Right atrium auricular region (tissue), 2 donors: Measurements from ENCODE around the gene MASP1. TPM values are rescaled to one million over a fixed set of nuclear protein-coding genes. Genes with fewer than 3 reads are reported as not detected.

ENCODE experiments used
- DNase-seq: peaks from one replicate; pipeline ENCODE4 v3.0.0-alpha.2; 2019; ENCODE audit warnings: low spot score
- H3K27ac ChIP-seq, 2 donors: fragments of 200-600 bp; sonication (generic); 1 replicate in 1 of 2; 2 replicates in 1 of 2; pipeline ENCODE4 v1.5.1; 2016 to 2019
- H3K27me3 ChIP-seq, 2 donors: fragments of 200-600 bp; sonication (generic); one replicate each; pipeline versions ENCODE4 v1.5.1 to v1.6.0; 2017 to 2019
- H3K36me3 ChIP-seq: fragments of 200-600 bp; sonication (generic); one replicate; pipeline ENCODE4 v1.5.1; 2016
- H3K4me1 ChIP-seq, 2 donors: fragments of 200-600 bp; sonication (generic); one replicate each; pipeline versions ENCODE4 v1.5.1 to v1.6.0; 2017 to 2019
- H3K4me3 ChIP-seq, 2 donors: fragments of 200-600 bp; sonication (generic); 1 replicate in 1 of 2; 2 replicates in 1 of 2; pipeline ENCODE4 v1.5.1; 2017 to 2019; ENCODE audit warnings: mild to moderate bottlenecking in 1 of 2, moderate library complexity in 1 of 2
- H3K9me3 ChIP-seq, 2 donors: fragments of 200-600 bp; sonication (generic); one replicate each; pipeline ENCODE4 v1.5.1; 2019
- total RNA-seq, 2 donors: library from RNA; depleted of rRNA; stranded (reverse); fragments of >200 nt; gene quantifications; one replicate each; pipeline ENCODE4 v1.1.0, GENCODE V29; 2016
- TF ChIP-seq, protein P1 (sequence below), 2 donors: fragments of 200-600 bp; sonication (generic); IDR thresholded peaks; one replicate each; pipeline ENCODE4 v1.5.1; 2019; ENCODE audit warnings: antibody characterized with exemption in 2 of 2

MASP1 gene
- total RNA-seq, 2 donors from 2014 or later, result 26.2 to 27.6 TPM

DNA sequence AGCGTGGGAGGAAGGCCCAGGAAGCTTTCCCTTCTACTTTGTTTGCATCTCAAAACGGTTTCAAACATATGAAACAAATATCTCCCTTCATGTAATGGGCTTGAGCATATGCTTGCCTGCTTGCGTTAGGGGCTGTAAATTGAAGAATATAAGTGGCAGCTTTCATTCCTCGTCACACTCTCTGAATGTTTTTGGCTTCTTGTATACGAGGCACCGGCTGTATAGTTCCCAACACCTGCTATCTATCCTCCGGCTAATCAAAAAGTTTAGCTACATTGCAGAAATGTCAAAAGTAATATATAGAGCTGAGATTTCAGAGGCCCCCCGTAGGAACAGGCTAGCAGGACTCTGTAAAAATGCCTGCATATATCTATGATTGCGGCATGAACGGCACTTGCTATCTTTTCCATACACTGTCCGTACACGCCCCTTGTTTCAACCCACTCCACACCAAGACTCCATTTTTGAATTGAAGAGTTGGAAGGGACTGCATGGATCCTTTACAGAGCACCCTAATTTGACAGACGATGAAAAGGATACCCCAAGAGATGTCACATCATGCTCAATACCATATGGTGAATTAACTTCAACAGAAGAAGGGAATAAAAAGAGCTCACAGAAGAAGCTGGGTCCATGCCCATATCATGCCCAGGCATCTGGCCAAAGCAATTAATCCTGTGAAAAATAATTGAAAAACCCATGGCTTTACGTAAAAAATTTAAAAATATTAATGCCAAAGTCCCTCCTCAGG, 2.5 kb downstream of the MASP1 start:
- DNase-seq, result no peak
- Histone ChIP-seq H3K9me3 (no peaks in the 10 kb centered on the region), H3K27ac (no peak overlapping the region), H3K27me3 (no peaks in the 10 kb centered on the region), H3K4me3 (no peak overlapping the region), H3K36me3 (no peaks in the 10 kb centered on the region), H3K4me1 (peaks cover 0 to 25% of the 10 kb centered on the region in 2 donors)
- TF ChIP-seq, protein P1, sequence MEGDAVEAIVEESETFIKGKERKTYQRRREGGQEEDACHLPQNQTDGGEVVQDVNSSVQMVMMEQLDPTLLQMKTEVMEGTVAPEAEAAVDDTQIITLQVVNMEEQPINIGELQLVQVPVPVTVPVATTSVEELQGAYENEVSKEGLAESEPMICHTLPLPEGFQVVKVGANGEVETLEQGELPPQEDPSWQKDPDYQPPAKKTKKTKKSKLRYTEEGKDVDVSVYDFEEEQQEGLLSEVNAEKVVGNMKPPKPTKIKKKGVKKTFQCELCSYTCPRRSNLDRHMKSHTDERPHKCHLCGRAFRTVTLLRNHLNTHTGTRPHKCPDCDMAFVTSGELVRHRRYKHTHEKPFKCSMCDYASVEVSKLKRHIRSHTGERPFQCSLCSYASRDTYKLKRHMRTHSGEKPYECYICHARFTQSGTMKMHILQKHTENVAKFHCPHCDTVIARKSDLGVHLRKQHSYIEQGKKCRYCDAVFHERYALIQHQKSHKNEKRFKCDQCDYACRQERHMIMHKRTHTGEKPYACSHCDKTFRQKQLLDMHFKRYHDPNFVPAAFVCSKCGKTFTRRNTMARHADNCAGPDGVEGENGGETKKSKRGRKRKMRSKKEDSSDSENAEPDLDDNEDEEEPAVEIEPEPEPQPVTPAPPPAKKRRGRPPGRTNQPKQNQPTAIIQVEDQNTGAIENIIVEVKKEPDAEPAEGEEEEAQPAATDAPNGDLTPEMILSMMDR (IDR thresholded peaks at IDR 0.05), result no peak

DNA sequence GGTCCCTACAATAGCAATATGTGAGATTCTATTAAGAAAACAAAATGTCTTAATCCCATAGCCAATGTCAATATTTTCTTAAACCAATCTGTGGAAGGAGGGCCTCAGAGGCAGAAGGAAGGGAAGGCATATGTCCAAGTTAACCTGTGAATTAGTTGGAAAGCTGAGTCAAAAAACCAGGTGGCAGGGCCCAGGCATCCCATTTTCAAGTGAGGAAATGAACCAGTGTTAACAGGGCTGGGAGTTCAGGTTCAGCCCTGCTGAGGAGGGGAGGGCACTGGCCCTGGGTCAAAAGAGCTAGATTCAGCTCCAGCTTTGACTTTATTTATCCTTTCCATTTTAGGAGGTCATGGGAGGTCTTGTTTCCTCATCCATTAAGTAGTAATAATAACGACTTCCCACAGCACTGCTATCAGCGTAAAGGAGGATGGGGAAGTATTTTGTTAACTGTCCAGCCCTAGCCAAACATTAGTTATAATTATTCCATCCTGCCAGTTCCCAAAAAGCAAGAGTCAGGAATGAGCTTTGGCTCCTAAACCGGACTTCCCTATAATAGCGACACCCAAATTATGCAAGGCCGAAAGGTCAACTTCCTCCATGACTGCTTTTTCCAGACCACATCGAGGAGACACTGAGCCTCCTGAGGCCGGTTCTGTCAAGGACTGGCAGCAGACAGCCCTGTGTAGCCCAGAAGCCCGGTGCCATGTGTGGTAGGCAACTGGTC, 3.2 kb downstream of the MASP1 start:
- H3K9me3 ChIP-seq, result no peaks in the 10 kb centered on the region
- H3K27me3 ChIP-seq, result no peaks in the 10 kb centered on the region
- H3K4me3 ChIP-seq, result no peak overlapping the region
- H3K4me1 ChIP-seq, result peaks cover 0 to 19% of the 10 kb centered on the region in 2 donors
- H3K36me3 ChIP-seq, result no peaks in the 10 kb centered on the region
- peak; percentile 71 for DNase-seq
- TF ChIP-seq, protein P1 (IDR thresholded peaks at IDR 0.05), result no peak
- no peak overlapping the region for H3K27ac ChIP-seq

DNA sequence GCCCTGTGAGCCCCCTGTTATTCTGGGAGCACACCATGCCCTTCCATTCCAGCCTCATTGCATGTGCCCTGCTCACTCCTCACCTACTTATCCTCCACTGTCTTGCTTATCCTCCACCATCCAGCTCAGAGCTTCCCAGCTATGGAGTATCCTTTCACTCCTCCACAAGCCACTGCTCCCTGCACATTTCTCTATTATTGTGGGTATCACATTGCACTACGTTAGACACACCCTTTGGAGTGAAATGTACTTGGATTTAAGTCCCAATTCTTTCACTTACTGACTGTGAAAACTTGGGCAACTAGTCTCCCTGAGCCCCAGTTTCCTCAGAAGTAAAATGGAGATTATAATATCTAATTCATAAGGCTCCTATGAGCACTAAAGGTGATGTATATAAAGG, 4.3 kb downstream of the MASP1 start:
- no peak overlapping the region for H3K27ac ChIP-seq
- TF ChIP-seq, protein P1 (IDR thresholded peaks at IDR 0.05), result no peak
- peaks cover 0 to 8% of the 10 kb centered on the region in 2 donors for H3K4me1 ChIP-seq
- H3K9me3 ChIP-seq, result no peaks in the 10 kb centered on the region
- H3K4me3 ChIP-seq, result no peak overlapping the region
- H3K27me3 ChIP-seq, result no peaks in the 10 kb centered on the region
- no peak for DNase-seq
- H3K36me3 ChIP-seq, result no peaks in the 10 kb centered on the region

DNA sequence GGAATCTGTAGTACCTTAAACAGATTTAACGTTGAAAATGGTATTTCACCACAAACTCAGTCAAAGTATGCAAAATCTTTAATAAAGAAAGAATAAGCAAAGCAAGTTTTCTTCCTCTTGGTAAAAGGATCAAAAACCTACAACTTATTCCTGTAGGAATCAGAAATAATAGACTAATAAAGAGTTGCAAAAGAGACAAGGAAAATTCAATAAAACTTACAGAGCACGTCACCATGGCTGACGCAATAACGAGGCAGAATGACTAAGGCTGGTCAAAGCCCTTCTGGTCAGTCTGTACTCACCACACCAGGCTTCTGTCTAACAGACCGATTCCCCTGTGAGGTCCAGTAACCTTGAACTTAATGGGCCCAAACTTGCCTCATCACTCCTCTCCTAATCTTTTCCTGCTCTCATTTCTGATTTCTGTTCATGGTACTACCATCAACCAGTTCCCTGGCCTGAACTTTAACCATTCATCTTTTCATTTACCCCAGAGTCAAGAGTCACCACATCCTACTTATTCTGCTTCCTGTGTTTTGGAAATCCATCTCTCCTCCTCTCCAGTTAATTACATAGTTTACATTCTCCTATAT, 5.0 kb downstream of the MASP1 start:
- no peak for DNase-seq
- no peak overlapping the region for H3K27ac ChIP-seq
- H3K9me3 ChIP-seq, result no peaks in the 10 kb centered on the region
- no peaks in the 10 kb centered on the region for H3K36me3 ChIP-seq
- H3K4me3 ChIP-seq, result no peak overlapping the region
- TF ChIP-seq, protein P1 (IDR thresholded peaks at IDR 0.05), result no peak
- H3K27me3 ChIP-seq, result no peaks in the 10 kb centered on the region
- peaks cover 0 to 4% of the 10 kb centered on the region in 2 donors for H3K4me1 ChIP-seq

DNA sequence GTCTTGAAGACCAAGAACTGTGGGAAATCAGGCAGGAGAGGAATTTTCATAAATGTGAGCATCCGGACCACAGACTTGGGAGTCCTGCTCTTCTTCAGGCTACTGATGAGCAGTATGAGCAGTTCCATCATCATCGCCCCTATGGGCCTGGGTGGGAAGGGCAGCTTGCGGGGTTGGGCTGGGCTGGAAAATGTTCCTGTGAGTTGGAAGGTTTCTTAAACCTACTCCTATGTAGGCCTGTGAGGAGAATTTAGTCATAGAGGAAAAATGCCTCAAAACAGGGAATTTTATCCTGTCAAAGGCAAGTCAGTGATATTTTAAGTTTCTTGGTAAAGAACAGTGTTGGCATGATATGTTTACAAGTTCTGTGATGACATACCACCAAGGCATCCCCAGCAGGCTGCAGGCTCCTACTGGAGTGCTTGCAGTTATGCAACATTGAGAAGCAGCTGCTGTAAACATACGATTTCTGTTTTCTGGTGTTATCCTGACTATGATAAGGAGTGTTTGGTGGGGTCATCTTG, 10.3 kb downstream of the MASP1 start:
- H3K9me3 ChIP-seq, result no peaks in the 10 kb centered on the region
- TF ChIP-seq, protein P1 (IDR thresholded peaks at IDR 0.05), result no peak
- no peaks in the 10 kb centered on the region for H3K27me3 ChIP-seq
- no peaks in the 10 kb centered on the region for H3K4me1 ChIP-seq
- DNase-seq, result no peak
- H3K27ac ChIP-seq, result no peak overlapping the region
- no peaks in the 10 kb centered on the region for H3K36me3 ChIP-seq
- H3K4me3 ChIP-seq, result no peak overlapping the region
